Jurkat, Clone E6-1 (cell line): ENCODE results near the gene SMO.
"Not testable (repeated sequence)": the region's sequence is repeated elsewhere in the genome, so short reads cannot be mapped to it uniquely, and the experiment has no call there.

Experiments
- DNase-seq: peaks from one replicate; pipeline ENCODE4 v3.0.0-alpha.2; 2011; ENCODE audit warnings: low read depth, low spot score
- H3K4me3 ChIP-seq: 2 replicates; pipeline ENCODE4 v1.5.1; 2011; ENCODE audit warnings: mild to moderate bottlenecking, low read length, control low read depth, moderate library complexity

SMO gene

DNA sequence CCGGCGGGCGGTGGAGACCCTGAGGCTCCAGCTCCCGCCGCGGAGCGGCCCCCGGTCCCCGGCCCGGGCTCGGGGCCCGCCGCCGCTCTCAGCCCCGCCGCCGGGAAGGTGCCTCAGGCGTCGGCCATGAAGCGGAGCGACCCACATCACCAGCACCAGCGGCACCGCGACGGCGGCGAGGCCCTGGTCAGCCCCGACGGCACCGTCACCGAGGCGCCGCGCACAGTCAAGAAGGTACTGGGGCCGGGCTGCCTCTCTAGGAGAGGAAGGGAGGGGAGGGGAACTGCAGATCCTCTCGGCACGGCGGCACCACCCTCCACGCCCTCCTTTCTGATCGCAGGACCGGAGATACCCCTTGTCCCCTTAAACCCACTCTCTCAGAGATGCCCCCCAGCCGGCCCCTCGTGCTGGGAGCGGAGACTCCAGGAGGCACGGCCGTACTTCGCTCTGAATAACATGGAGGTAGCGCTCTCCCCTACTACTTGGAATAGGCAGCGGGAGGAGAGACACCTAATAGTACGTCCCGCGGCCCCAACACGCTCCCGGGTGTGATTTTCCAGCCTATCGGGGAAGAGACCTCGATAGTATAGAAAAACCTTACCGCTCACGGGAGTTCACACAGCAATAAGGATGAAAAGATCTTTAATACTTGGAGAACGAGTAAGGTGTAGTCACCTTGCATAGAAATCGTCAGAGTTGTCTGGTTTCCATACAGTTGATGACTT lies 36.9 kb downstream of the SMO start:
- H3K4me3 ChIP-seq: peak overlapping the region; percentile 78
- DNase-seq: no peak

DNA sequence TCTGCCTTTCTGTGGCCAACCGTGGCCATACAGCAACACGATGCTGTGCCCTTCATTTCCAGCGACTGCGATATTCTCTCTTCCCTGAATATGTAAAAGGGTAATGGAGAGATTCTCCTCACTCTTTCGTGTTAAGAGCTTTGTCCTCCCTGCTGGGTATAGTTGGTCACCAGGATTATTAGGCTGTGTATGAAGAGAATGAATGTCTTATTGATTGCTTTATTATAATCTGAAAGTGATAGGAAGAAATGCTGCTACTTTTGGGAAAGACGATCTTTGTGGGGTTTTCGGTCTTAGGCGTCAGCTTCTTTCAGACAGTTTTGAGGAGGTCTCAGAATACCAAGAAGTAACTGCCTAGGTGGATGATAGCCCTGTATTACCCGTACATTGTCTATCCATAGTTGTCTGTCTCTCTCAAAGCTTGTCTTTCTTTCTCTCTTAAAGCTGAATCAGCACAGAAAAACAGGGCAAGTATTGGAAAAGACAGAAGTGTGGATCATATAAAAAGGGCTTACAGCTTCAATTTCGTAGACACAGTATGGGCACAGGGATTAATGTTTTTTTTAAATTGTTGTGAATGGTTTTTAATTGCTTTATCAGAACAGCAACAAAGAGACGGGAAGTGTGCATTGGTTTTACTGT lies 37.6 kb downstream of the SMO start:
- peak overlapping the region; percentile 78 for H3K4me3 ChIP-seq
- no peak for DNase-seq

DNA sequence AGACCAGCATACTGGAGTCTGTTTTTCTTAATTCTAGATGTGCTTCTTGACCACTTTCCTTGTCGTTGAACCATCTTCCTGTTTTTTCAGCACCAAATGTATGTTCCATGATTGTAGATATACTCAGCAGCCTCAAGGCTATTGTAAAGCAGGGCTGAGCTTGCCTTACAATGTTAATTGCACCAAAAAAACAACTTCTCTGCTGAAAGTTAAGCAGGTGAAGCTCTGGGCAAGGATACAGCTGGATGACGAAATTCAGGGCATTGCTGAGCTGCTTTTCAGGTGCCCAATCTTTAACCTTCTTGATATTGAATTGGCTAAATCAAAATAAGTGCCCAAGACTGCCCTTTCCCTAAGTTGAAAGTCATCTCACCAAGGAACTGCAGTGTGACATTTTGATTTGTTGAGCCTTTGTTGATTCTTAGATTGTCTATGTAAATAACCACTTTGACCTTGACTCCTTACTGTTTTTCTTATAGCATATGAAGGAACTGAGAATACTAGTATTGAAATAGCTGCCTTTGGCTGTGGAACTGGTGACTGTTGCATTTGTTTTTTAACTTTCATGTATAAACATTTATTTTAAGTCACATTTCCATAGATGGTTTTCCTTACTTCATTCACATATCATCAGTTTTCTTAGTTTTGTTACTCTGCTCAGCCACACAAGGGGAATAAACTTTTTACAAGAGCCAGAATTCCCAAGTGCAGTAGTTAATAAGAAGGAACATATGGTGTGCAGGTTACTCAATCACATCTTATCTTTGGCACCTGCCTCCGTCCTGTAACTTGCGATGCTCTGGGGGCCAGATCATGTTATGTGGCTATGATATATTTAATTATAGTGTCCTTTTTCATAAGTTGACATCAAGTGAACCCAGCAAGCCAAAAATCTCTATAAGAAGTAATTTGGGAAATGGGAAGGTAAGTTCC lies 39.5 kb downstream of the SMO start:
- no peak for DNase-seq
- H3K4me3 ChIP-seq: no peak overlapping the region

DNA sequence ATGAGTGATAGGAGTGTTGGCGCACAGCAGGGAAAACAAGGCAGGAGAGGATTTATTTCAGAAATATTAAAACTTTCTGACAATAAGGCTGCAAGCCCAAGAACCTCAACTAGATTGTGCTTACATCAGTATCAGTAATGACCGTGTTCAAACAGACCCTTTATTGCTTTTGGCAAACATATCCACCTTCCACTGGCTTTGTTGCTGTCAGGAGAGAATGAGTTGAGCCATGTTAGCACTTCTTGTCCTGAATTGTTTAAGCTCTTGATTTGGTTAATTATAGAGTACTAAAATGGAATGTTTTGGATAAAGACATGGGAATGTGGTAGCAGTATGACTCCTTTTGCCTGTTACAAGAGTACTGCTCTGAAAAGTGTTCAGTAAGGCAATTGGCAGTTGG lies 40.2 kb downstream of the SMO start:
- H3K4me3 ChIP-seq: no peak overlapping the region
- DNase-seq: no peak

DNA sequence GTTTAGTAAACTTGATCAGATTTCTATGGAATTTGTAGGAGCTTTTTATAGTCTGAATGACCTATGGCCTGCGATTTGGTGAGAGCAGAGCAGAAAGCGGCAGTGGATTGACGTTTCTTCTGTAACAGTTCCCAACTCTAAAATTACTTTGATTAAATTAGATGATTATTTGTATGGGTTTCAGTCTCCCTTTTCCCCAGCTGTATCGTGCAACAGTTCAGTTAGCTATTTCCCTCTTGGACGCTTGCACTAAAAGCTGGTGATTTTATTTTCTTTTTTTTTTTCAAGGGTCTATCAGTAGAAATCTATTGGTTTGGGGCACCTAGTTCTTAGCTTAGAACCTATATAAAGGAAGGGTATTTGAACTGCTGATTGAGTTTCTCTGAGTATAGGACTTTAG lies 43.2 kb downstream of the SMO start:
- no peak overlapping the region for H3K4me3 ChIP-seq
- DNase-seq: no peak

DNA sequence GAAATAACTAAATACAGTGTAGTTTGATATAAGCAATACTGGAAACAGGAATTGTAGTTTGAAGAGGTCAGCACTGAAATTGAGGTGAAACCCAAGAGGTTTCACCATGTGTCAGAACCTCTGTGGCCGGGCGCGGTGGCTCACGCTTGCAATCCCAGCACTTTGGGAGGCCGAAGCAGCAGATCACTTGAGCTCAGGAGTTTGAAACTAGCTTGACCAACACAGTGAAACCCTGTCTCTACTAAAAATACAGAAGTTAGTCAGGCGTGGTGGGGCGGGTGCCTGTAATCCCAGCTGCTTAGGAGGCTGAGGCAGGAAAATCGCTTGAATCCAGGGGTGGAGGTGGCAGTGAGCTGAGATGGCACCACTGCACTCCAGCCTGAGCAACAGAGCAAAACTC lies 50.1 kb downstream of the SMO start:
- H3K4me3 ChIP-seq: no peak overlapping the region
- DNase-seq: no peak

DNA sequence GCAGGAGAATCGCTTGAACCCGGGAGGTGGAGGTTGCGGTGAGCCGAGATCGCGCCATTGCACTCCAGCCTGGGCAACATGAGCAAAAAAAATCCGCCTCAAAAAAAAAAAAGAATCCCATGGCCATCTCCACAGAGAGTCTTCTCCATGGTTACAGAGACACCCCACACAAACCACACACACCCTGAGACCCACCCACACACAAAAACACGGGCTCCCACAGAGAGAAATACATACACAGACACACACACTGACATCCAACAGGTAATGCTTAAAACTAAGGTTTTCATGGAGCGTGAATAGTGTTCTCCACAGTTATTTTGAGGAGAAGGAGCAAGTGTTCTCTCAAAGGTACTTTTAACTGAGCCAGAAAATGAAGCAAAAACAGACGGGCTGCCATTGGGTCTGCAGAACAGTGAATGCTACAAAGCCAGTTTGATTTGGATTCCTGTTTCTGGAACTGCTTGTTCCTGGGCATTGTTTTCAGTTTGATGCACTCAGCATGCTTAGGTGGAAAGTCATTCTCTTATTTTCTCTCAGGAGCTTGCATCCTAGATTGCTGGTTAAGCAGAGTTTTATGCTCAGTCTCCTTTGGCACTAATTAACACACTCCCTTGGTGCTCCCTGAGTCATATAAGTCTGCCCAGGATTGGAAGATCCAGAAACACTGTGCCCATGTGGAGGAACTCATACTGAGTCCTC lies 51.8 kb downstream of the SMO start:
- no peak for DNase-seq
- H3K4me3 ChIP-seq: no peak overlapping the region

DNA sequence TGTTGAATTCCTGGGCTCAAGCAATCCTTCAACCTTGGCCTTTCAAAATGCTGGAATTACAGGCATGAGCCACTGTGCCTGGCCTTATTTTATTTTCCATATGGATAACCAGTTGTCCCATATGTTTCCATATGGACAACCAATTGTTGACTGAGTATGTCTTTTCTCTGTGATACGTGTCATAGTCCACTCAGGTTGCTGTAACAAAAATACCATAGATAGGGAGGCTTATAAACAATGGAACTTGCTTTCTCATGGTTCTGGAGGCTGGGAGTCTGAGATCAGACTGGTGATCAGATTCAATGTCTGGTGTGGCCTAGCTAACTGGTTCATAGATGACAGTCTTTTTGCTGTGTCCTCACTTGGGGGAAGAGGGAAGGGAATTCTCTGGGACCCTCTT lies 55.8 kb downstream of the SMO start:
- no peak for DNase-seq

DNA sequence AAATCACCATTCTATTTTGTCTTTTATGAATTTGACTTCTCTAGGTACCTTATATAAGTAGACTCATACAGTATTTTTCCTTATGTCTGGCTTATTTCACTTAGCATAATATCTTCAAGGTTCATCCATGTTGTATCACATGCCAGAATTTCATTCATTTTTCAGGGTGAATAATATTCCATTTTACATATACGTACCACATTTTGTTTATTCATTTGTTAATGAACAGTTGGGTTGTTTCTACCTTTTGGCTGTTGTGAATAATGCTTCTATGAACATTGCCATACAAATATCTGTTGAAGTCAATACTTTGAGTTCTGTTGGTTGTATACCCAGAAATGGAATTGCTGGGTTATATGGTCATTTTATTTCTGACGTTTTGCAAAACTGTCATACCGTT lies 57.1 kb downstream of the SMO start:
- no peak overlapping the region for H3K4me3 ChIP-seq
- DNase-seq: no peak

More for the DNA sequence above, 55.8 kb downstream of the SMO start:
- H3K4me3 ChIP-seq: no peak overlapping the region

DNA sequence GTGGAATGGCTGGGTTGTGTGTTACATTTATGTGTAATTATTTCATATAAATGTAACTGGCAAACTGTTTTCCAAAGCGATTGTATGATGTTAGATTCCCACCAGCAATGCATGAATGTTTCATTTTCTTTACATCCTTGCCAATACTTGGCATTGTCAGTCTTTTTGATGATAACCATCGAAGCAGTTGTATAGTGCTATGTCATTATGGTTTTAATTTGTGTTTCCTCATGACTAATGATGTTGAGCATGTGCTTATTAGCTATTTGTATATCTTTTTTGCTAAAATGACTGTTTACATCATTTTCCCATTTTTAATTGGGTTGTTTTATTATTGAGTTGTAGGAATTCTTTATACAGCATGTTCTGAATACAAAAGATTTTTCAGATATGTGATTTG lies 58.7 kb downstream of the SMO start:
- no peak for DNase-seq
- no peak overlapping the region for H3K4me3 ChIP-seq

DNA sequence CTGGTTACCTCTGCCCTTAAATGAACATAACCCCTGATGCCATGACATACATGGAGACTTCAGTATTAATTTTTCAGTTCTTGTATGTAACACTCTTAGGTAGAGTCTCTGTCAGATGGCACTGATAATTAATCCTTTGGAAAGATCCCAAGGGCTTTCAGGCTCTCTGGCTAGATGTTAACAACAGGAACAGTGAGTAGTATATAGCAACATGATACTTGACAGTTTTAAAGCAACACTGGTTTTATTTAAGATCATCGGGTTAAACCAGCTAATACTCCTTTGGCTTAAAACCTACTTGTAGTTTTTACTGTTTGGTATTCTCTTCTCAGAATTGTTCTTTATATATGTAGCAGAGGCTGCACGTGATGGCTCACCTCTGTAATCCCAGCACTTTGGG lies 63.7 kb downstream of the SMO start:
- no peak for DNase-seq
- H3K4me3 ChIP-seq: no peak overlapping the region

DNA sequence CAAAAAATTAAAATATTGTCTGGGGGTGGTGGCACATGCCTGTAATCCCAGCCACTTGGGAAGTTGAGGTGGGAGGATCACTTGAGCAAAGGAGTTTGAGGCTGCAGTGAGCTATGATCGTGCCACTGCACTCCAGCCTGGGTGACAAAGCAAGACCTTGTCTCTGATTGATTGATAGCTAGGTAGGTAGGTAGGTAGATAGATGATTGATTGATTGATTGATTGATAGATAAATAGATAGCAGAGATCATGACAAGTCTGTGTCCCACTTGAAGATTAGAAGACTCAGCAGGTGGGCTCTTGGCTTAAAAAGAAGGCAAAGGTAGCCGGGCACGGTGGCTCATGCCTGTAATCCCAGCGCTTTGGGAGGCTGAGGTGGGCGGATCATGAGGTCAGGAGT lies 64.2 kb downstream of the SMO start:
- DNase-seq, H3K4me3 ChIP-seq: not testable (repeated sequence)

DNA sequence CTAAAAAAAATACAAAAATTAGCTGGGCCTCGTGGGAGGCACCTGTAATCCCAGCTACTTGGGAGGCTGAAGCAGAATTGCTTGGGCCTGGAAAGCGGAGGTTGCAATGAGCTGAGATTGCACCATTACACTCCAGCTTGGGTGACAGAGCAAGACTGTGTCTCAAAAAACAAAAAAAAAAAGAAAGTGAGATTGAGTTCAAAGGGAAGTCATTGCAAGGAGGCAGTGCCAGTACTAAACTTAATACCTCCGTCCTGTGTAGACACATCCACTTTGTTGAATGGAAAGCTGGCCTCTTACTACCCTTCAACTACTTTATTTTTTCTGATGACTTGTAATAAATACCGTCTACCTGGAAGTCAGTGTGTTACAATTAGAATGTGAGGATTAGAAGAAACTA lies 67.4 kb downstream of the SMO start:
- no peak overlapping the region for H3K4me3 ChIP-seq
- no peak for DNase-seq

DNA sequence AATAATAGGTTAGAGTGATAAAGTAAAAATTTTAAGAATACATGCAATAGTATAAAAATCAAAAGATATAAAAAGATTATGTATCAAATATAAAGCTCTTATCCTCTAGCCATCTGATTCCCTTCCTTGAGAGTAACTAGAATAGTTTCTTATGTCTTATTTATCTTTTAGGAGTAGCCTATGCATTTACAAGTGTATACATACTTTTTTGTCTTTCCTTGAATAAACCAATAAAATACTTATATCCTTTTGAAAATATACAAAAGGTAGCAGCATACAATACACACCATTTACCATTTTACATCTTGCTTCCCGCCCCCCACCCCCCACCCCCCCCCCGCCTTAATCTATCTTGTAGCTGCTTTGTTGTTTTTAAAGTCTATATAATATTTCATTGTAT lies 67.8 kb downstream of the SMO start:
- no peak overlapping the region for H3K4me3 ChIP-seq
- DNase-seq: no peak

DNA sequence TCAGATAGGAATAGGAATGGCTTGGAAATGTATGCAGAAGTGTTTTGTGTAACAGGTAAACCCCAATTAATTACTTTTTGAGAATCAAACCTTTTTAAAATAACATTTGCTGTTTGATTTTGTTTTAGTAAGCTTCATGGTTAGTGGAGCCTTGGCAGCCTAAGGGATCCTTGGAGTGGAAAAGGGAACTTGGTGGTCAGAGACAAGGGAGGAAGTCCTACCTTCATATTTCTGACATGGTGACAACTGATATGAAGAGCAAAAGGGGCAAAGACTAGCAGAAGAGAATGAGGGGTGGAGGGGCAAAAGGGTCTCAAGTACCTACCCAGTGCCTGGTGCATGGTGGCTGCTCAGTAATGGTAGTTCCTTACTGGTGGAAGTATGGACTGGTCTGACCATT lies 68.7 kb downstream of the SMO start:
- no peak for DNase-seq
- no peak overlapping the region for H3K4me3 ChIP-seq

DNA sequence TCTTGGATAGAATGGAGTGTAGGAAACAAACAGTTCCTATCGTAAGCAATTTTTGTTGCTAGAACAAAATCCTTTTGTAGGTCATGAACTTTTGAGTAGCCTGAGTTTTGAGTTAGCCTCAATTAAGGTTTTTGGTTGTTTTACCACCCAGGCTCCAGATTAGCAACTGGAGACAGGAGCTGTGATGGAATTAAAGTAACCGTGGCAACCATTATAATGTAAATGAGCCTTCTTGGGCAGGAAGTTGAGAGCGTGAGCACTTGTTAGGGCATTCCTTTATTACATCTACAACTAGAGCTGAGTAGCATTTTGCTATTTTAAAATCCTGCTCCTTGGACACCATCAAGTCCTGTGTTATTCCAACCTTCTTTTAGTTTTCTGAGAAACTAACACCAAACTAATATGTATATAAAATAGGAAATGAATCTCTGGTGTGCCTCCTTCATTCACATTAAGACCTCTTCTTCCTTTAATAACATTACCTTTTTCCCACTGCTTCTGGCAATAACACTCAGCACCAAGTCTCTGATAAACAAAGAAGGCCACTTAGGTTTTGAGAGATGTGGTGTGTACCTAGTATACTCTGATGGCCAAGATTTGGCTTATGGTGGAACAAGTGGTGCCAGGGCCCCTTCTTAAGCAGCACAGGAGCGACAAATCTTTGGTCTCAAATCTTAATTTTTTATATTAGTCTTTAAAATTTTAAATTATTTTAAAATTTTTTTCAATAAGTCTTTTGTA lies 70.4 kb downstream of the SMO start:
- peak; percentile 30 for DNase-seq
- no peak overlapping the region for H3K4me3 ChIP-seq

DNA sequence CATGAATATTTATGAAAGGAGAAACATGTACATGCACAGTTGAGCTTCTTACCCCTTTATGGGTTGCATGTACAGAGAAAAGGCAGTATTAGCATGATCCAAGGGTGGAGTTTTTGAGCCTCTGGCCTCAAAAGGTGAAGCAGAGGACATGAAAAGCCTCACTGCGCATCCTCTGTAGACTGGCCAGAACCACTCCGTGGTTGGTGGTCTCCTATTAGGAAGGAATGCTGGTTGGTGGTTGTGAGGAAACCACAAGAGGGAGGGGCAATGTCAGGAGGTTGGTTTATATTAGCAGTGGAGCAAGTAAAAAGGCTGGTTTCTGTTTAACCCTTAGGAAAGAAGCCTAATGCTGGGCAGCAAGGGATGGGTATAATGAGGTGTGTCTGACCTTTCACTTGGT lies 73.9 kb downstream of the SMO start:
- peak; percentile 49 for DNase-seq
- no peak overlapping the region for H3K4me3 ChIP-seq
